Measurements from ENCODE around the gene THEMIS2.

The THEMIS2 gene

DNA sequence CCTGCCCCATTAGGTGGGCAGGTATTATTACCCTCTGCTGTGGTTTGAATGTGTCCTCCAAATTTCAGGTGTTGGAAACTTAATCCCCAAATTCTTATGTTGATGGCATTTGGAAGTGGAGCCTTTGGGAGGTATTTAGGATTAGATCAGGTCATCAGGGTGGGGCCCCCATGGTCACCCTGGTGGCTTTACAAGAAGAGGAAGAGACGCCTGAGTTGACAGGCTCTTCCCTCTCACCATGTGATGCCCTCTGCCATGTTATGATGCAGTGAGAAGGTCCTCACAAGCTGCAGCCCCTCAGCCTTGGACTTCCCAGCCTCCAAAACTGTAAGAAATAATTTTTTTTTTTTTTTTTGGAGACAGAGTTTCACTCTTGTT, 8.8 kb upstream of the THEMIS2 start:
- H2BK15ac ChIP-seq (ENCODE audit: low read depth, poor library complexity, severe bottlenecking) = peak overlapping the region; percentile 30
- no peak overlapping the region for H3K4me2 ChIP-seq (ENCODE audit: low read length, poor library complexity, severe bottlenecking)
- H3K9ac ChIP-seq (ENCODE audit: low read length) = peak overlapping the region; percentile 84
- H3K36me3 ChIP-seq (ENCODE audit: control insufficient read depth in 1 of 2, insufficient read depth in 2 of 2, low read depth in 1 of 2, low read length in 2 of 2) = no peaks in the 10 kb centered on the region
- no CpG with 5 or more reads among the region's 1 CpG for WGBS
- no peak overlapping the region for H2BK12ac ChIP-seq (ENCODE audit: low read length in 2 of 2)
- peak overlapping the region in 1 of 2 experiments; percentile 55 for H3K18ac ChIP-seq (ENCODE audit: low read depth in 1 of 2, low read length in 2 of 2)
- peaks cover 18% of the 10 kb centered on the region for H3K4me1 ChIP-seq (ENCODE audit: control insufficient read depth, insufficient read depth, low read depth, low read length)
- no peak overlapping the region for H3K4me3 ChIP-seq (ENCODE audit: insufficient read depth in 1 of 2, low read depth in 1 of 2, low read length in 2 of 2)
- no peak overlapping the region for H4K91ac ChIP-seq (ENCODE audit: low read length)
- H3K9me3 ChIP-seq (ENCODE audit: control insufficient read depth, low read length) = no peaks in the 10 kb centered on the region
- no peak for DNase-seq
- H2AK5ac ChIP-seq (ENCODE audit: low read length, severe bottlenecking) = no peak overlapping the region
- H3K27ac ChIP-seq (ENCODE audit: low read length, poor library complexity, severe bottlenecking) = no peak overlapping the region
- H3K23ac ChIP-seq (ENCODE audit: low read length in 2 of 2) = no peak overlapping the region
- no peak overlapping the region for H3K14ac ChIP-seq (ENCODE audit: low read length in 2 of 2)
- no peak overlapping the region for H3K4ac ChIP-seq (ENCODE audit: low read depth in 1 of 2, low read length in 2 of 2)
- H2AFZ ChIP-seq (ENCODE audit: low read depth, low read length) = no peak overlapping the region
- no peaks in the 10 kb centered on the region for H3K79me1 ChIP-seq (replicated peaks; ENCODE audit: low read length, poor library complexity, severe bottlenecking)
- no peaks in the 10 kb centered on the region for H3K27me3 ChIP-seq (ENCODE audit: control insufficient read depth in 1 of 2, insufficient read depth in 1 of 2, low read length in 2 of 2)
- no peak overlapping the region for H2BK120ac ChIP-seq (ENCODE audit: low read depth, low read length)
- H2BK5ac ChIP-seq (ENCODE audit: low read depth, low read length, poor library complexity, severe bottlenecking) = no peak overlapping the region
- H4K8ac ChIP-seq (ENCODE audit: low read length) = no peak overlapping the region

DNA sequence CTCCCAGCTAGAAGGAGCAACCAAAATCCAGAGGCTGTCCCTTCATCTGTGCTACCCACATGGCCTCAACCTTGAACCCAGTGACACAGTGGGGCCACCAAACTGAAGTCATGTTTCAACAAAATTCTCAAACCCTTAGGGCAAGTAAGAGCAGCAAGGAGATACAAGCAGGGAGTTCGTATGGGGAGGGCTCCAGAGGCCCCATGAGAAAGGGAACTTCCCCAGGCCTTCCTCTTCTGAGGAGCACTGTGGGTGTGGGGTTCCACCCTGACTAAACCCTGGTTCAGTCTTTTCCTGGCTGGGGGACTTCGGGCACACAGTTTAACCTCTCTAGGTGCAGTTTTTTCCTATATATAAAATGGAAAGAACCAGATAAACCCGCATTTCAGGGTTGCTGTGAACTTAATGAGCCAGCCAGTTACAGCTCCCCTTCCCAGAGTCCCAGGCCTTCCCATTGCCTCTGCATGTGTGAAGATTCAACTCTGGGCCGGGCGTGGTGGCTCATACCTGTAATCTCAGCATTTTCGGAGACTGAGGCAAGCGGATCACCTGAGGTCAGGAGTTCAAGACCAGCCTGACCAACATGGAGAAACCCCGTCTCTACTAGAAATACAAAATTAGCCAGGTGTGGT, 8.0 kb upstream of the THEMIS2 start:
- H4K8ac ChIP-seq (ENCODE audit: low read length) = no peak overlapping the region
- H3K36me3 ChIP-seq (ENCODE audit: control insufficient read depth in 1 of 2, insufficient read depth in 2 of 2, low read depth in 1 of 2, low read length in 2 of 2) = no peaks in the 10 kb centered on the region
- no peak overlapping the region for H2BK5ac ChIP-seq (ENCODE audit: low read depth, low read length, poor library complexity, severe bottlenecking)
- H2BK12ac ChIP-seq (ENCODE audit: low read length in 2 of 2) = no peak overlapping the region
- peak overlapping the region; percentile 84 for H3K9ac ChIP-seq (ENCODE audit: low read length)
- H3K27ac ChIP-seq (ENCODE audit: low read length, poor library complexity, severe bottlenecking) = no peak overlapping the region
- H3K4me3 ChIP-seq (ENCODE audit: insufficient read depth in 1 of 2, low read depth in 1 of 2, low read length in 2 of 2) = no peak overlapping the region
- no peak overlapping the region for H3K23ac ChIP-seq (ENCODE audit: low read length in 2 of 2)
- H3K14ac ChIP-seq (ENCODE audit: low read length in 2 of 2) = no peak overlapping the region
- H3K4me1 ChIP-seq (ENCODE audit: control insufficient read depth, insufficient read depth, low read depth, low read length) = peaks cover 25% of the 10 kb centered on the region
- peak overlapping the region; percentile 33 for H2AK5ac ChIP-seq (ENCODE audit: low read length, severe bottlenecking)
- H3K9me3 ChIP-seq (ENCODE audit: control insufficient read depth, low read length) = no peaks in the 10 kb centered on the region
- H3K4me2 ChIP-seq (ENCODE audit: low read length, poor library complexity, severe bottlenecking) = no peak overlapping the region
- no peak overlapping the region for H3K18ac ChIP-seq (ENCODE audit: low read depth in 1 of 2, low read length in 2 of 2)
- H2AFZ ChIP-seq (ENCODE audit: low read depth, low read length) = no peak overlapping the region
- H4K91ac ChIP-seq (ENCODE audit: low read length) = no peak overlapping the region
- 97% methylated on average over 8 of the region's 8 CpGs for WGBS
- no peaks in the 10 kb centered on the region for H3K79me1 ChIP-seq (replicated peaks; ENCODE audit: low read length, poor library complexity, severe bottlenecking)
- peak; percentile 22 for DNase-seq
- no peak overlapping the region for H2BK120ac ChIP-seq (ENCODE audit: low read depth, low read length)
- H3K4ac ChIP-seq (ENCODE audit: low read depth in 1 of 2, low read length in 2 of 2) = no peak overlapping the region
- peak overlapping the region; percentile 77 for H2BK15ac ChIP-seq (ENCODE audit: low read depth, poor library complexity, severe bottlenecking)
- H3K27me3 ChIP-seq (ENCODE audit: control insufficient read depth in 1 of 2, insufficient read depth in 1 of 2, low read length in 2 of 2) = no peaks in the 10 kb centered on the region

DNA sequence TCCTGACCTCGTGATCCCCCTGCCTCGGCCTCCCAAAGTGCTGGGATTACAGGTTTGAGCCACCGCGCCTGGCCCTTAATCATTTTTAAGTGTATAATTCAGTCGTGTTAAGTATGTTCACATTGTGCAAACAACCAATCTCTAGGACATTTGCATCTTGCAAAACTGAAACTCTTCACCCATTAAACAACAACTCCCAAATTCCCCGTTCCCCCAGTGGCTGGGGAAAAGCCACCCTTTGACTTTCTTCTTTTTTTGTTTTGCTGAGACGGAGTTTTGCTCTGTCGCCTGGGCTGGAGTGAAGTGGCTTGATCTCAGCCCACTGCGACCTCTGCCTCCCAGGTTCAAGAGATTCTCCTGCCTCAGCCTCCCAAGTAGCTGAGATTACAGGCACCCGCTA, 6.5 kb upstream of the THEMIS2 start:
- H3K27me3 ChIP-seq (ENCODE audit: control insufficient read depth in 1 of 2, insufficient read depth in 1 of 2, low read length in 2 of 2) = no peaks in the 10 kb centered on the region
- no peak for DNase-seq
- H2BK5ac ChIP-seq (ENCODE audit: low read depth, low read length, poor library complexity, severe bottlenecking) = no peak overlapping the region
- no peak overlapping the region for H2BK12ac ChIP-seq (ENCODE audit: low read length in 2 of 2)
- no peaks in the 10 kb centered on the region for H3K36me3 ChIP-seq (ENCODE audit: control insufficient read depth in 1 of 2, insufficient read depth in 2 of 2, low read depth in 1 of 2, low read length in 2 of 2)
- H3K23ac ChIP-seq (ENCODE audit: low read length in 2 of 2) = no peak overlapping the region
- no peak overlapping the region for H3K4ac ChIP-seq (ENCODE audit: low read depth in 1 of 2, low read length in 2 of 2)
- H2AK5ac ChIP-seq (ENCODE audit: low read length, severe bottlenecking) = no peak overlapping the region
- H3K4me2 ChIP-seq (ENCODE audit: low read length, poor library complexity, severe bottlenecking) = no peak overlapping the region
- no peaks in the 10 kb centered on the region for H3K79me1 ChIP-seq (replicated peaks; ENCODE audit: low read length, poor library complexity, severe bottlenecking)
- H2BK120ac ChIP-seq (ENCODE audit: low read depth, low read length) = no peak overlapping the region
- H3K14ac ChIP-seq (ENCODE audit: low read length in 2 of 2) = no peak overlapping the region
- no peak overlapping the region for H2BK15ac ChIP-seq (ENCODE audit: low read depth, poor library complexity, severe bottlenecking)
- H3K9ac ChIP-seq (ENCODE audit: low read length) = no peak overlapping the region
- no peak overlapping the region for H3K4me3 ChIP-seq (ENCODE audit: insufficient read depth in 1 of 2, low read depth in 1 of 2, low read length in 2 of 2)
- no peak overlapping the region for H4K91ac ChIP-seq (ENCODE audit: low read length)
- no peak overlapping the region for H4K8ac ChIP-seq (ENCODE audit: low read length)
- WGBS = 97% methylated on average over 8 of the region's 10 CpGs
- H3K18ac ChIP-seq (ENCODE audit: low read depth in 1 of 2, low read length in 2 of 2) = no peak overlapping the region
- no peak overlapping the region for H2AFZ ChIP-seq (ENCODE audit: low read depth, low read length)
- H3K9me3 ChIP-seq (ENCODE audit: control insufficient read depth, low read length) = no peaks in the 10 kb centered on the region
- peaks cover 25% of the 10 kb centered on the region for H3K4me1 ChIP-seq (ENCODE audit: control insufficient read depth, insufficient read depth, low read depth, low read length)
- H3K27ac ChIP-seq (ENCODE audit: low read length, poor library complexity, severe bottlenecking) = no peak overlapping the region

DNA sequence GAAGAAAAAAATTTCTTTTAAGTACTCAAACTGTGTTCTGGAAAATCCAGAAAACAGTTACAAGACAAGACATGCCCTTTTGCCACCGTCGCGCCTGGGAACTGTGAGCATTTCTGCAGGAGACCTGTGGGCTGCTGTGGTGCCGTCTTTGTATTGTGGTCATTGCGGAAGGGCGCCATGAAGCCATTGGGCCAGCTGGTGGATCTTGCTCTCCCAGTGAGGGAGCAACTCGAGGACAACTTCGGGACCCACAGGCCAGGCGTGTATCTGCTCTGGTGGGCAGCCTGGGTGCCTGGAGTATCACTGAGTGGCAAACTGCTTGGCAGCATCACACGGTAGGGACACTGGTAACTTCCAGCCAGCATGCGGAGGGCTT, 3.8 kb upstream of the THEMIS2 start:
- H3K18ac ChIP-seq (ENCODE audit: low read depth in 1 of 2, low read length in 2 of 2) = no peak overlapping the region
- peaks cover 23% of the 10 kb centered on the region for H3K4me1 ChIP-seq (ENCODE audit: control insufficient read depth, insufficient read depth, low read depth, low read length)
- H2BK12ac ChIP-seq (ENCODE audit: low read length in 2 of 2) = no peak overlapping the region
- no peak overlapping the region for H3K4ac ChIP-seq (ENCODE audit: low read depth in 1 of 2, low read length in 2 of 2)
- H2BK5ac ChIP-seq (ENCODE audit: low read depth, low read length, poor library complexity, severe bottlenecking) = no peak overlapping the region
- H3K27me3 ChIP-seq (ENCODE audit: control insufficient read depth in 1 of 2, insufficient read depth in 1 of 2, low read length in 2 of 2) = no peaks in the 10 kb centered on the region
- no peak overlapping the region for H2AK5ac ChIP-seq (ENCODE audit: low read length, severe bottlenecking)
- H3K4me2 ChIP-seq (ENCODE audit: low read length, poor library complexity, severe bottlenecking) = no peak overlapping the region
- WGBS = 92% methylated on average over 11 of the region's 11 CpGs
- DNase-seq = no peak
- no peak overlapping the region for H2BK15ac ChIP-seq (ENCODE audit: low read depth, poor library complexity, severe bottlenecking)
- H3K14ac ChIP-seq (ENCODE audit: low read length in 2 of 2) = no peak overlapping the region
- no peaks in the 10 kb centered on the region for H3K79me1 ChIP-seq (replicated peaks; ENCODE audit: low read length, poor library complexity, severe bottlenecking)
- no peak overlapping the region for H3K9ac ChIP-seq (ENCODE audit: low read length)
- no peaks in the 10 kb centered on the region for H3K36me3 ChIP-seq (ENCODE audit: control insufficient read depth in 1 of 2, insufficient read depth in 2 of 2, low read depth in 1 of 2, low read length in 2 of 2)
- no peak overlapping the region for H3K27ac ChIP-seq (ENCODE audit: low read length, poor library complexity, severe bottlenecking)
- H3K9me3 ChIP-seq (ENCODE audit: control insufficient read depth, low read length) = no peaks in the 10 kb centered on the region
- no peak overlapping the region for H2BK120ac ChIP-seq (ENCODE audit: low read depth, low read length)
- no peak overlapping the region for H2AFZ ChIP-seq (ENCODE audit: low read depth, low read length)
- H4K8ac ChIP-seq (ENCODE audit: low read length) = no peak overlapping the region
- no peak overlapping the region for H4K91ac ChIP-seq (ENCODE audit: low read length)
- no peak overlapping the region for H3K4me3 ChIP-seq (ENCODE audit: insufficient read depth in 1 of 2, low read depth in 1 of 2, low read length in 2 of 2)
- no peak overlapping the region for H3K23ac ChIP-seq (ENCODE audit: low read length in 2 of 2)

Data from mesenchymal stem cell (in vitro differentiated cells and primary cell).